GM23338 (cell line): ENCODE measurements around the gene TRDN.

Experiments used
- CREB1 ChIP-seq: fragments of 250-450 bp; sonication (Bioruptor Pico); IDR thresholded peaks from 2 replicates; pipeline ENCODE4 v1.5.0; 2020; ENCODE audit warnings: low read depth, mild to moderate bottlenecking, moderate library complexity
- EZH2 ChIP-seq: fragments of 200-600 bp; sonication (generic); IDR thresholded peaks from one replicate; pipeline ENCODE4 v1.8.0; 2017; ENCODE audit warnings: antibody characterized with exemption, mild to moderate bottlenecking, low read depth; ENCODE audit not compliant: unreplicated experiment
- POLR2AphosphoS5 ChIP-seq: IDR thresholded peaks from 2 replicates; pipeline ENCODE4 v1.6.1; 2016; ENCODE audit warnings: antibody characterized with exemption, low read depth
- TF ChIP-seq, protein P1 (sequence below), 2 experiments: fragments of 200-600 bp in 1 of 2; sonication (generic) in 1 of 2; conservative IDR thresholded peaks; 2 replicates each; pipeline versions ENCODE4 v1.5.1 to v1.6.1; 2016 to 2017; ENCODE audit warnings: antibody characterized with exemption in 2 of 2, low read depth in 2 of 2, mild to moderate bottlenecking in 2 of 2, moderate library complexity in 1 of 2

DNA sequence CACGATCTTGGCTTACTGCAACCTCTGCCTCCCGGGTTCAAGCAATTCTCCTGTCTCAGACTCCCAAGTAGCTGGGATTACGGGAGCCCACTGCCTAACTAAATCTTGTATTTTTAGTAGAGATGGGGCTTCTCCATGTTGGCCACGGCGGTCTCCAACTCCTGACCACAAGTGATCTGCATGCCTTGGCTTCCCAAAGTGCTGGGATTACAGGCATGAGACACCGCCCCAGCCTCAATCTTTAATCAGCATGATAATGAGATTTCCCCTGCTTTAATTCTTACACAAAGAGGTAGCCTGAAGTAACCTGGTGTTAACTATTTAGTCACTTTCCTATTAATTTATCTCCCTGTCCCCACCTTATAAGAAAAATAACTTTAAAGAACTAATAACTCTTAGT is 31.3 kb upstream of the TRDN start:
- TF ChIP-seq, protein P1, sequence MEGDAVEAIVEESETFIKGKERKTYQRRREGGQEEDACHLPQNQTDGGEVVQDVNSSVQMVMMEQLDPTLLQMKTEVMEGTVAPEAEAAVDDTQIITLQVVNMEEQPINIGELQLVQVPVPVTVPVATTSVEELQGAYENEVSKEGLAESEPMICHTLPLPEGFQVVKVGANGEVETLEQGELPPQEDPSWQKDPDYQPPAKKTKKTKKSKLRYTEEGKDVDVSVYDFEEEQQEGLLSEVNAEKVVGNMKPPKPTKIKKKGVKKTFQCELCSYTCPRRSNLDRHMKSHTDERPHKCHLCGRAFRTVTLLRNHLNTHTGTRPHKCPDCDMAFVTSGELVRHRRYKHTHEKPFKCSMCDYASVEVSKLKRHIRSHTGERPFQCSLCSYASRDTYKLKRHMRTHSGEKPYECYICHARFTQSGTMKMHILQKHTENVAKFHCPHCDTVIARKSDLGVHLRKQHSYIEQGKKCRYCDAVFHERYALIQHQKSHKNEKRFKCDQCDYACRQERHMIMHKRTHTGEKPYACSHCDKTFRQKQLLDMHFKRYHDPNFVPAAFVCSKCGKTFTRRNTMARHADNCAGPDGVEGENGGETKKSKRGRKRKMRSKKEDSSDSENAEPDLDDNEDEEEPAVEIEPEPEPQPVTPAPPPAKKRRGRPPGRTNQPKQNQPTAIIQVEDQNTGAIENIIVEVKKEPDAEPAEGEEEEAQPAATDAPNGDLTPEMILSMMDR (conservative IDR thresholded peaks at IDR 0.05; ENCODE audit: low read depth in 2 of 2), result no peak
- TF ChIP-seq POLR2AphosphoS5 (no peak), CREB1 (CRISPR knock-in tag) (no peak), EZH2 (no peak)
